A549 treated with DMSO at 1 μM for 4 hours (cell line): ENCODE measurements around the gene TMEM201. TPM values are rescaled to one million over a fixed set of nuclear protein-coding genes. Genes with fewer than 3 reads are reported as not detected.

Experiments used
- total RNA-seq: library from RNA; stranded (reverse); fragments of 200-300 nt; extraction: Qiagen RNA extraction; gene quantifications from 5 replicates; pipeline ENCODE4 v1.2.3, GENCODE V29; 2022; ENCODE audit warnings: low read depth

Gene TMEM201
- total RNA-seq: 13.4 to 16.6 TPM (median 15.4 TPM) in 5 replicates

GRCh38 chr1:9588551-9589143, at the start of gene TMEM201:
TSS of gene TMEM201 (plus strand) at chr1:9588911. CDS start at chr1:9588931, 20 bp downstream.

GRCh38 chr1:9539165-9539828, 49.4 kb upstream of the TMEM201 start, which contains the start of gene SLC25A33:
TSS of gene SLC25A33 (plus strand) at chr1:9539465. CDS start at chr1:9539692, 227 bp downstream.

DNA sequence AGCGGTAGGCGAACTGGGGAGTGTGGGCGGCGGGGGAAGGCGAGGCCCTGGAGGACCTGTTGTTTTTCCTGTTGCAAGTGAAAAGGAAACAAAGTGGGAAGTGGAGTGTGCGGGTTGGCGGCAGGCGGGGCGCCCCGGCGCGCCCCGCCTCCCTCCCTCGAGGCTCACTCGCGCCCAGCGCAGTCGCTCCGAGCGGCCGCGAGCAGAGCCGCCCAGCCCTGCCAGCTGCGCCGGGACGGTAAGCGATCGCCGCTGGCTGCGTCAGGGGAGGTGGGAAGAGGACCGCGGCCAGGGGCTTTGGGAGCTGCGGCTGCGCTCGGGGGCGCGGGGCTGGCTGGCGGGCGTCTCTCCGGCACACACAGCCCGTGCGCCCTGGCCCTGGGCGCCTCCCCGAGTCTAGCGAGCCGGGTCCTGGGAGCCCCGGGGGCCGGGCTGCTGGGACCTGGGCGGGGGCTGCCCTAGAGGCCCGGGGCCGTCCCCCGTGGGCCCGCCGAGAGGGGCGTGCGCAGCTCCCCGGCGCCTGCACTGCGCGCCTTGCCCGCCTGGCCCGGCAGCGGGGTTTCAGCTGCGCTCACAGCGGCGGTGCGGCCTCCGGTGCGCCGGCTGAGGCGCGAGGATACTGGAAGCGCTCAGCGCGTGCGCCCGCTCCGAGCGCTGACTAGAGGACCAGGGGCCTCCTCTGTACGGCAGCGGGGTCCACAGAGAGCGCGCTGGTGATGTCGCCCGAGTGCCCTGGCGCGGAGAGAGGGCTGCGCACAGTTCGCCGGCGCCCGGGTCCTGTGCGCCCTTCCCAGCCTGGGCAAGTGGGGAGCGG, 63.1 kb downstream of the TMEM201 start, which contains the start of gene PIK3CD:
Gene PIK3CD, plus strand, starts transcription at position 167 of the 814 bp plus-strand sequence. CDS start 58,725 bp downstream, outside the sequence.

Other genes starting within 250 kb of the TMEM201 start
- gene SLC25A33, start 49.4 kb upstream of the TMEM201 start, total RNA-seq: 2.8 to 4.0 TPM (median 3.3 TPM) in 5 replicates
- gene PIK3CD, start 62.8 kb downstream of the TMEM201 start, total RNA-seq: 8.8 to 11.9 TPM (median 11.5 TPM) in 5 replicates
- 63.9 to 75.4 TPM (median 67.6 TPM) in 5 replicates for gene CLSTN1, start 235.1 kb downstream of the TMEM201 start, total RNA-seq